NCI-H1930 (cell line): ENCODE results near the gene SMLR1.
"Not testable (repeated sequence)": the region's sequence is repeated elsewhere in the genome, so short reads cannot be mapped to it uniquely, and the experiment has no call there.

Experiments
- DNase-seq, 2 experiments: peaks; one replicate each; lab custom pipeline; 2025; lab: John Stamatoyannopoulos, UW

The SMLR1 gene

GRCh38 chr6:130827247-130828149 lies at the start of gene SMLR1:
Gene SMLR1, plus strand, starts transcription at chr6:130827406. Its CDS starts 8 bp downstream, at chr6:130827414.
- DNase-seq = no peak

- DNase-seq = no peak
Measured at GRCh38 chr6:130778946-130779657, 48.1 kb upstream of the SMLR1 start.

GRCh38 chr6:130779658-130780033 lies 47.6 kb upstream of the SMLR1 start:
- DNase-seq = no peak

GRCh38 chr6:130780122-130780521 lies 47.1 kb upstream of the SMLR1 start:
- DNase-seq = no peak

- DNase-seq = no peak
Measured at GRCh38 chr6:130781557-130781956, 45.6 kb upstream of the SMLR1 start.

- DNase-seq = no peak
Measured at GRCh38 chr6:130783416-130784107, 43.6 kb upstream of the SMLR1 start.

- no peak for DNase-seq
Measured at GRCh38 chr6:130787726-130788500, 39.3 kb upstream of the SMLR1 start.

GRCh38 chr6:130788954-130789353 lies 38.3 kb upstream of the SMLR1 start:
- DNase-seq = no peak

- no peak for DNase-seq
Measured at GRCh38 chr6:130794010-130794697, 33.1 kb upstream of the SMLR1 start.

GRCh38 chr6:130794738-130795137 lies 32.5 kb upstream of the SMLR1 start:
- DNase-seq = no peak

- DNase-seq = no peak
Measured at GRCh38 chr6:130796313-130796905, 30.8 kb upstream of the SMLR1 start.

GRCh38 chr6:130797061-130797460 lies 30.1 kb upstream of the SMLR1 start:
- DNase-seq = no peak

- not testable (repeated sequence) for DNase-seq
Measured at GRCh38 chr6:130801368-130801767, 25.8 kb upstream of the SMLR1 start.

GRCh38 chr6:130810307-130811030 lies 16.7 kb upstream of the SMLR1 start:
- no peak for DNase-seq

- no peak for DNase-seq
Measured at GRCh38 chr6:130811932-130812331, 15.3 kb upstream of the SMLR1 start.

GRCh38 chr6:130814506-130814905 lies 12.7 kb upstream of the SMLR1 start:
- DNase-seq = no peak

- DNase-seq = no peak
Measured at GRCh38 chr6:130815200-130816071, 11.8 kb upstream of the SMLR1 start.

GRCh38 chr6:130822736-130823135 lies 4.5 kb upstream of the SMLR1 start:
- no peak for DNase-seq
